Bronchial epithelial cell (primary cell): ENCODE measurements around the gene BOK. TPM values are rescaled to one million over a fixed set of nuclear protein-coding genes. Genes with fewer than 3 reads are reported as not detected.
A peak's percentile ranks its signal among the peaks of the same experiment; 100 is the strongest.

Experiments
- DNase-seq: peaks from one replicate; pipeline ENCODE4 v3.0.0-alpha.2; 2010; ENCODE audit warnings: low read depth
- FAIRE-seq: peaks from 2 replicates; lab custom pipeline; 2011; peaks lifted over from hg19 to GRCh38; lab: Jason Lieb, UNC
- H3K27me3 ChIP-seq: 2 replicates; pipeline ENCODE4 v1.5.1; 2011; ENCODE audit warnings: low read length; ENCODE audit not compliant: control insufficient read depth, insufficient read depth
- H3K36me3 ChIP-seq: 2 replicates; pipeline ENCODE4 v1.5.1; 2011; ENCODE audit warnings: low read length; ENCODE audit not compliant: control insufficient read depth, insufficient read depth
- H3K4me3 ChIP-seq: 2 replicates; pipeline ENCODE4 v1.5.1; 2011; ENCODE audit warnings: mild to moderate bottlenecking, low read depth, low read length, control low read depth
- CTCF ChIP-seq: IDR thresholded peaks from 2 replicates; pipeline ENCODE4 v1.5.1; 2011; ENCODE audit warnings: mild to moderate bottlenecking, moderate library complexity, low read length, control low read depth, inconsistent platforms; ENCODE audit not compliant: insufficient read depth, severe bottlenecking
- total RNA-seq: library from RNA; depleted of rRNA; stranded (reverse); fragments of >200 nt; gene quantifications from 2 replicates; pipeline ENCODE4 v1.2.1, GENCODE V29; 2014

Gene BOK
- total RNA-seq, 1 donor from 2014 or later, result 19.5 TPM

- peaks cover 4% of the 10 kb centered on the region for H3K27me3 ChIP-seq
- H3K4me3 ChIP-seq, result no peak overlapping the region
- no peak for DNase-seq
- TF ChIP-seq CTCF, result no peak
- H3K36me3 ChIP-seq, result no peaks in the 10 kb centered on the region
- FAIRE-seq, result no peak
Measured at GRCh38 chr2:241541564-241542277, 16.8 kb upstream of the BOK start.

GRCh38 chr2:241542278-241542605, 16.3 kb upstream of the BOK start:
- no peaks in the 10 kb centered on the region for H3K36me3 ChIP-seq
- no peak overlapping the region for H3K4me3 ChIP-seq
- peaks cover 4% of the 10 kb centered on the region for H3K27me3 ChIP-seq
- TF ChIP-seq CTCF, result no peak
- no peak for FAIRE-seq
- no peak for DNase-seq

- FAIRE-seq (no peak), DNase-seq (no peak)
- Histone ChIP-seq H3K27me3 (peaks cover 4% of the 10 kb centered on the region), H3K36me3 (no peaks in the 10 kb centered on the region), H3K4me3 (no peak overlapping the region)
- TF ChIP-seq CTCF, result no peak
Measured at GRCh38 chr2:241545106-241545505, 13.4 kb upstream of the BOK start.

GRCh38 chr2:241545523-241546473, 12.7 kb upstream of the BOK start:
- Histone ChIP-seq H3K36me3 (no peaks in the 10 kb centered on the region), H3K4me3 (no peak overlapping the region), H3K27me3 (peaks cover 4% of the 10 kb centered on the region)
- DNase-seq, result no peak
- TF ChIP-seq CTCF, result no peak
- FAIRE-seq, result peak; percentile 99

- no peak overlapping the region for H3K4me3 ChIP-seq
- no peak for TF ChIP-seq CTCF
Measured at GRCh38 chr2:241546771-241547498, 11.6 kb upstream of the BOK start.

More at GRCh38 chr2:241546771-241547498, 11.6 kb upstream of the BOK start:
- peaks cover 2% of the 10 kb centered on the region for H3K27me3 ChIP-seq
- peak; percentile 52 for DNase-seq
- no peak for FAIRE-seq
- no peaks in the 10 kb centered on the region for H3K36me3 ChIP-seq
